ENCODE results near the gene ENTPD1. TPM values are rescaled to one million over a fixed set of nuclear protein-coding genes. Genes with fewer than 3 reads are reported as not detected.

The ENTPD1 gene
- total RNA-seq, 4 donors from 2014 or later, result 7.2 to 19.3 (median 13.4) TPM

GRCh38 chr10:95815133-95815532 is 59.2 kb downstream of the ENTPD1 start:
- H3K27me3 ChIP-seq, result no peaks in the 10 kb centered on the region
- no peaks in the 10 kb centered on the region for H3K9me3 ChIP-seq
- H3K4me1 ChIP-seq, result peaks cover 24 to 50% of the 10 kb centered on the region in 2 donors
- 30 to 34% methylated on average over 2 of the region's 2 CpGs for WGBS, 2 donors
- no peak for TF ChIP-seq CTCF (IDR thresholded peaks at IDR 0.05)
- TF ChIP-seq POLR2A (IDR thresholded peaks at IDR 0.05), result no peak
- no peak overlapping the region for H3K4me3 ChIP-seq (replicated peaks in 1 of 3)
- no peaks in the 10 kb centered on the region for H3K36me3 ChIP-seq
- peak overlapping the region; percentile 63 to 85 (median 84) for H3K27ac ChIP-seq
- peak; percentile 47 to 65 for DNase-seq
- intact Hi-C loops (cut with DNase I), result no loop called here

- WGBS, 2 donors, result 66 to 71% methylated on average over 6 of the region's 6 CpGs
- H3K27me3 ChIP-seq, result no peaks in the 10 kb centered on the region
- DNase-seq, result no peak
- TF ChIP-seq CTCF (IDR thresholded peaks at IDR 0.05) (no peak), POLR2A (IDR thresholded peaks at IDR 0.05) (no peak)
- H3K4me1 ChIP-seq, result peaks cover 24 to 50% of the 10 kb centered on the region in 2 donors
- H3K36me3 ChIP-seq, result no peaks in the 10 kb centered on the region
- no peaks in the 10 kb centered on the region for H3K9me3 ChIP-seq
- no peak overlapping the region for H3K4me3 ChIP-seq (replicated peaks in 1 of 3)
- intact Hi-C loops (cut with DNase I), result no loop called here
- H3K27ac ChIP-seq, result peak overlapping the region; percentile 31 to 85 (median 84)
Observed at GRCh38 chr10:95815701-95816240, 59.8 kb downstream of the ENTPD1 start.

GRCh38 chr10:95818010-95818409 is 62.0 kb downstream of the ENTPD1 start:
- DNase-seq, result no peak
- Histone ChIP-seq H3K27me3 (no peaks in the 10 kb centered on the region), H3K4me3 (replicated peaks in 1 of 3) (no peak overlapping the region), H3K36me3 (no peaks in the 10 kb centered on the region), H3K27ac (peak overlapping the region in 1 of 3 donors; percentile 46), H3K9me3 (no peaks in the 10 kb centered on the region), H3K4me1 (peaks cover 24 to 52% of the 10 kb centered on the region in 2 donors)
- intact Hi-C loops (cut with DNase I), result no loop called here
- WGBS, 2 donors, result 82 to 100% methylated on average over 1 of the region's 1 CpG
- no peak for TF ChIP-seq POLR2A (IDR thresholded peaks at IDR 0.05)
- no peak for TF ChIP-seq CTCF (IDR thresholded peaks at IDR 0.05)

GRCh38 chr10:95818668-95819067 is 62.7 kb downstream of the ENTPD1 start:
- TF ChIP-seq POLR2A (IDR thresholded peaks at IDR 0.05) (no peak), CTCF (IDR thresholded peaks at IDR 0.05) (no peak)
- intact Hi-C loops (cut with DNase I), result no loop called here
- no peaks in the 10 kb centered on the region for H3K36me3 ChIP-seq
- peak overlapping the region in 1 of 3 donors; percentile 46 for H3K27ac ChIP-seq
- H3K4me1 ChIP-seq, result peaks cover 22 to 48% of the 10 kb centered on the region in 2 donors
- no peak for DNase-seq
- no peaks in the 10 kb centered on the region for H3K27me3 ChIP-seq
- no peaks in the 10 kb centered on the region for H3K9me3 ChIP-seq
- H3K4me3 ChIP-seq (replicated peaks in 1 of 3), result no peak overlapping the region
- 36 to 47% methylated on average over 2 of the region's 2 CpGs for WGBS, 2 donors

- Histone ChIP-seq H3K4me1 (peaks cover 11 to 37% of the 10 kb centered on the region in 2 donors), H3K27ac (peak overlapping the region in 1 of 3 donors; percentile 46), H3K36me3 (no peaks in the 10 kb centered on the region), H3K4me3 (replicated peaks in 1 of 3) (no peak overlapping the region), H3K27me3 (no peaks in the 10 kb centered on the region), H3K9me3 (no peaks in the 10 kb centered on the region)
- intact Hi-C loops (cut with DNase I), result loop anchor here (10.0 kb wide), 1 partner anchor 65 kb away; the partner anchor contains the start of gene ENTPD1
- 59 to 65% methylated on average over 2 of the region's 2 CpGs for WGBS, 2 donors
- TF ChIP-seq POLR2A (IDR thresholded peaks at IDR 0.05) (no peak), CTCF (IDR thresholded peaks at IDR 0.05) (no peak)
- no peak for DNase-seq
Observed at GRCh38 chr10:95819620-95820329, 63.8 kb downstream of the ENTPD1 start.

Data from thyroid gland (tissue), 4 donors.